ENCODE measurements around the gene CEP152.
A peak's percentile ranks its signal among the peaks of the same experiment; 100 is the strongest.
"Not testable (repeated sequence)": the region's sequence is repeated elsewhere in the genome, so short reads cannot be mapped to it uniquely, and the experiment has no call there.

The CEP152 gene

DNA sequence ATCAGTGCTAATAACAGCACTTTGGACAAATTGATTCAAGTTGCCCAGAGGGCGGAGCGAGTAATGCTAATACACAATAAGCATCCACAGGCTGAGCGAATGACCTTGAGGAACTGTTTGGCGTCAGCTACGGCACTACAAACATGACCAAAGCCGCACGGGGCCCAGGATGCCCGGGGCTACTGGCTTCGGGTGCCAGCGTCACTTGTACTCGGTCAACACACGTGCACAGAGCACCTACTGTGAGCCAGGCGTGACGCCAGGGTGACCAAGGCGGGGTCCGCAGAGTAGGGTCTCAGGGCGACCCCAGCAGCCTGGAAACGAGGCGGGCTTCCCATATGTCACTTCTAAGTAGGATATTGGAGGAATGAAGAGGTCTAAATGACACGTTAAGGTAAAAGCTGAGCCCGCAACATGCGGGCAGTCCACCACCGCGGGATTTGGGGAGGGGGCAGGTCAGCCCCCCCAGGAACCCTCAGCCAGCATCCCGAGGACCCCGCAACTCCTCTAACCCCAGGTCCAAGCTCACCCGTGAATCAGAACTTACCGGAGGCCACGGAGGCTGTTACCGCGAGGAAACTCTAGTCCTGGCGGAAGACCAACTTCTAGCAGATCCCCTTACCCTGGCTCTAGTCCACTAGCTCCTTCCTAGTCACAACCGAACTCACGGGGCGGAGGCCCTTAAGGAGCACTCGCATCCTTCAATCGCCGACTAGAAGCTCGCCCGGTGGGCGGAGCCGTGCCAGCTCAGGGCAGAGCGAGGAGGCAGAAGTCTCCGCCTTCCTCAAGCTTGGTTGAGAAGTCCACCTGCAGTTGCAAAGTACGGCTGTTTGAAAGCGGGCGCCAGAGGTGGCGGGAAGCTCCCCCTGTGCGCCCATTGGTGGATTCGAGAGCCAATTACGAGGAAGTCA lies at the start of gene CEP152:
TSS of gene CEP152 (minus strand) at position 656 of the 911 bp plus-strand sequence. CDS start 5,420 bp downstream, outside the sequence.
- DNase-seq (ENCODE audit: low read depth) = peak; percentile 98

DNA sequence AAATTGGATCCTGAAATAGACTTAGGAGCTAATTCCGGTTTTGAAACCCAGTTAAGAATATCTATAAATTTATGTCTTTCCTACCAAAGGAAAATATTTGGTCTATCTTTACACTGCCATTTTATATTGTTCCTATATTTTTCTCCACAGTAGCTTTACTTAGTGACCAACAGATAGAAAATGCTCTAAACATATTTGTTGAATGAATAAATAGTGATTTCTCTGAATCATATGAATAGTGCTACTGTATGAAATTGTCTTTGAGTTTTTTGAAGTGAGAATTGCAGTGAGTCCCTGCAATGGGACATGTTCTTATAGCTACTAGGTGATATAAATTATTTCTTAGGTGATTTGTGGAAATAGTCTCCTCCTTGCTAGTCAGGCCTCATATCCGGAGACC lies 48.6 kb upstream of the CEP152 start:
- no peak for DNase-seq (ENCODE audit: low read depth)

DNA sequence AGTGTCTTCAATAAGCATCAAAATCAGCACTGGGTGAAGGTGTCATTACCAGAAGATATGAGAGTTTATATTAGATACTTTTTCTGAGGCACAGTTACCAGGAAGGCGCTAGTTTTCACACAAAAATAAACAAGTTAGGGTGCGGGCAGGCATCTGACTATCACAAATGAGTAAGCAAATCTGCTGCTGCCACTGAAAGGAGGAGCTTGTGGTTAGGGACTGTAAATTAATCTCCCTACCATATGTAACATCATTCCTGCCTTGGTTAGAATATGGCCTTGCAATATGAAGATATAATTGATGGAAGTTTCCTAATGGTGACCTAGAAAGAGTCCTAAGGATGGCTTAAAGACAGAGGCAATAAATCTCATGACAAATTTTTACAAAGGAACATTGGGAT lies 47.5 kb upstream of the CEP152 start:
- no peak for DNase-seq (ENCODE audit: low read depth)

DNA sequence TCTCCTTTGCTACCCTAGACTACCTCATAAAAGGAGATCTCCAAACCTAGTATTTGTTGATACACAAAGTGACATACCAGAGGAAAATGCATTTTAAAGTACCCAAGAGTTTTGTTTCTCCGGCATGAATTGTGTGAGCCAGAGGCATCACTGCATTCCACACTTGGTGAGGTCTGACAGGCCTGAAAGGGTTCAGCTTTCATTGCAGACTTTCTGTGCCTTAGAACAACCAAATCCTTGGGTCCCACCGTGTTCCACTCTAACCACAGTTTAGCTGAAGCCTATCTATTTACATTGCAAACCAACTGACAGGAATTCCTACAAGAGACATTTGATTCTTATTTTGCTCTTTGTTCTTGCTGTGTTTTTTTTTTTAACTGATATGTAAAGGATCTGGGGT lies 46.1 kb upstream of the CEP152 start:
- no peak for DNase-seq (ENCODE audit: low read depth)

- no peak for DNase-seq (ENCODE audit: low read depth)
These were observed 44.9 kb upstream of the CEP152 start for GRCh38 chr15:48855501-48856440.

DNA sequence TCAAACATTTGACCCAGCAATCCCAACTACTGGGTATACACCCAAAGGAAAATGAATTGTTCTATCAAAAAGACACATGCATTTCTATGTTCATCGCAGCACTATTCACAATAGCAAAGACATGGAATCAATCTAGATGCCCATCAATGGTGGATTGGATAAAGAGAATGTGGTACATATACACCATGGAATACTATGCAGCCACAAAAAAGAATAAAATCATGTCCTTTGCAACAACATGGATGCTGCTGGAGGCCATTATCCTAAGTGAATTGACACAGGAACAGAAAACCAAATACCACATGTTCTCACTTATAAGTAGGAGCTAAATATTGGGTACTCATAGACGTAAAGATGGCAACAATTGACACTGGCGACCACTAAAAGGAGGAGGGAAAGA lies 43.6 kb upstream of the CEP152 start:
- DNase-seq (ENCODE audit: low read depth) = not testable (repeated sequence)

DNA sequence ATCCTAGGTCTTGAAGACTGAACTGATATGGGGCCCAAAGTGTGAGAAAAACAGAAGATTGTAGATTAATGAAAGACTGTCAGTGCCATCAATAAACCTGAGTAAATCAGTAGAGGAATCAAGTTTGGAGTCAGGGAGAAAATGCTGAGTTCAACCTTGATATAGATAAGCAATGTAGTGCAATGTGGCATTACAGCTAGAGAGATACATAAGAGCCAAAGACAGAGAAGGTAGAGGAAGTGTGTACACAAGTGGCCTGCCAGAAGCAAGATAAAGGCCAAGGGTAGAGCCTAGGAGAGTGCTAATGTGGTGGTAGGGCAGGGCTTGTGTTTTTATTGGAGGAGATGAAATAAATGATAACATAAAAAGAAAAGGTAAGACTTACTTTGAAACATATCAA lies 41.1 kb upstream of the CEP152 start:
- DNase-seq (ENCODE audit: low read depth) = no peak

DNA sequence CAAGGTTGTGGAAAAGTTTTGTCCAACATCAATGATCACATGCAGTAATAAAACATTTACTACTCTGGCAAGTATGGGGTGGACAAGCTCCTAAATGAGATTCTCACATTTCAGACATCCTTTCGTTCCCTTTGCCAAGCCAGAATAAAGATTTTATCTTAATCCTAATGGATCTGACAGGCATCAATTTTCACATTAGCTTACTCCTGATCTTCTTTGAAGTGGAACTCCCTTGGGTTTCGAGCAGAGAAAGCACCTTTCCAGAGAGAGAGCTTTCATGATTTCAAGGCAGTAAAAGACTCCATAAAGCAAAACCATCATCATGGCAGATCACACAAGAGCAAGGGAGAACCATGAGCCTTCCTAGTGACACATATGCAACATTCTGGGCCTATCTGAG lies 39.8 kb upstream of the CEP152 start:
- no peak for DNase-seq (ENCODE audit: low read depth)

- DNase-seq (ENCODE audit: low read depth) = no peak
These were observed 34.3 kb upstream of the CEP152 start for GRCh38 chr15:48845123-48845522.

DNA sequence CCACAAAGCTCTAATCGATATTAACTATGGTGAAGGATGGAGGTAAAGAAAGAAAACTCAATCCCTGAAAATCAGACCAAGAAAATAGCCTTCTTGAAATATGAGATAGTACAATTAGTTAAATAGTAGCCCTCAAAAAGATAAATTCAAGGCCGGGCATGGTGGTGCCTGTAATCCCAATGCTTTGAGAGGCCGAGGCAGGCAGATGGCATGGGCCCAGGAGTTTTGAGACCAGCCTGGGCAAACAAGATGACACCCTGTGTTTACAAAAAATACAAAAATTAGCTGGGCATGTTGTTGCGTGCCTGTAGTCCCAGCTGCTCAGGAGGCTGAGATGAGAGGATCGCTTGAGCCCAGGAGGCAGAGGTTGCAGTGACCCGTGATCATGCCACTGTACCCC lies 31.6 kb upstream of the CEP152 start:
- no peak for DNase-seq (ENCODE audit: low read depth)

GRCh38 chr15:48834756-48835155 lies 23.9 kb upstream of the CEP152 start:
- no peak for DNase-seq (ENCODE audit: low read depth)

DNA sequence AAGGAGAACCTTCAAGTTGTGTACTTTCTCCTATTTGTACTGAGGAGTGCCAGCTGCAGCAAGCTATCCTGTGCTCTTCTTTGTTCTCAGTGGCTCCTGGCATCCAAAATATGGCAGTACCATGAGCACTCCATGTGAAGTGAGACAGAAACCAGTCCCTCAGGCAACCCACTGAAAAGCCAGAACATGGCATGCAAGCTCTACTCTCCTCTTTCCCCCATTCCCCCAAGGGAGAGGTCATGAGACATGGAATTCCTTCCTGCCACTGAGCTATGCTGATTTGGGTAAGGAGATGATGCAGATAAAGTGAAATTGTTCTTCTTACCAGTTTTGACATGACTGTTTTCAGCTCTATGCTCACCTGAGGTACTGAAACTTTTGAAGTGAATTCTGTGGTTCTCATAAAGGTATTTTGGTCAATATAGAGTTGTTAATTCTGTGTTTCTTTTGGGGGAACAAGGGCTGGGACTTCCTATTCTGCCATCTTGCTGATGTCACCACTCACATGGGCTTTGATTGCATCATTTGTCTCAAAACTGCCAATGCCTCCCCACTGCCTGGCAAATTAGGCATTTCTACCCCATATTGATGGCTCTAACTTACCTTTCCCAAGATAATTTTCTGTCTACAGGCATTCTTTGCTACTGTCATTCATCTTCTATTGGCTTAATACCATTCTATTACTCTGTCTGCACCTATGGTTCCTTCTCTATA lies 22.8 kb upstream of the CEP152 start:
- DNase-seq (ENCODE audit: low read depth) = no peak

GRCh38 chr15:48832648-48833047 lies 21.8 kb upstream of the CEP152 start:
- DNase-seq (ENCODE audit: low read depth) = no peak

- no peak for DNase-seq (ENCODE audit: low read depth)
These were observed 18.0 kb upstream of the CEP152 start for GRCh38 chr15:48828906-48829305.

DNA sequence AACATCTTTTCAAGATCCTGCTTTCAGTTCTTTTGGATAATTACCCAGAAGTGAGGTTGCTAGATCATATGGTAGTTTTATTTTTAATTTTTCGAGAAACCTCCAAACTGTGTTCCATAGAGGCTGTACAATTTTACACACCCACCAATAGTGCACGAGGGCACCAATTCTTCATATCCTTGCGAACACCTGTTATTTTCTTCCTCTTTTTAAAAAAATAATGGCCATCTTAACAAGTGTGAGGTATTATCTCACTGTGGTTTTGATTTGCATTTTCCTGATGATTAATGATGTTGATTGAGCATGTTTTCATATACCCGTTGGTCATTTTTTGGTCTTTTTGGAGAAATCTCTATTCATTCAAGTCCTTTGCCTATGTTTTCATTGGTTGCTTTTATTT lies 17.6 kb upstream of the CEP152 start:
- DNase-seq (ENCODE audit: low read depth) = no peak

DNA sequence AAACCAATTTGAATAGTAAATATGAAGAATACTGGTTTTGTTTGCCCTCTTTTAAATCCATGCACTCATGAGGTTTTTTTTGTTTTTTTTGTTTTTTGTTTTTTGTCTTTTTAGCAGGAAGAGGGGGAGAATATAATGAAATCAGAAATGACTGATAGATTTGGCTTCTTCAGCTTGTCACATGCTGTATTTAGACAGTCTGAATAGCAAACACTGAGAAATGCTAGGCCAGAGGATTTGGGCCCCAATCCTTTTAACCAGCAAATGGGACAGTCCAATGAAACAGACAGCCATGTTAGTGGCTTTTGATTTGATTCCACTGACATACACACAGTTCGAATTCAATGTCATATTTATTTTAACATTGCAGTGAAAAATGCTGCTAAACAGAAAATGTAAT lies 14.2 kb upstream of the CEP152 start:
- DNase-seq (ENCODE audit: low read depth) = no peak

DNA sequence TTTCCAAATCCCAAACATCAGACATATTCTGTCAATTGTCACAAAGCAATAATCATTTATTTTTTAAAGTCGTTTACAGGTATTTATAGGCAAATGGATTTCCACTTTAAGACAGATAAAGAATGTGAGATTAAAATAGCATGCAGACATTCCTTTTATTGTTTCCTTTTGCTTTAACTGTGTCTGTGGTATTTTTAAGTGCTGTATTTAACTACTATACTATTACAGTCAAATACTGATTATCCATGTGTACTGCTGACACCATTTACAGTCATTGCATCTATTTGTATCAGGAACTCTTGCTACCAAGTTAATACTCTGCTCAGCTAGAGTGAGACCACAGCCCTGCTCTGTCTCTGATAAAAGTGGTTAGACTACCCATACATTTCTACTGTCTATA lies 12.8 kb upstream of the CEP152 start:
- DNase-seq (ENCODE audit: low read depth) = no peak

DNA sequence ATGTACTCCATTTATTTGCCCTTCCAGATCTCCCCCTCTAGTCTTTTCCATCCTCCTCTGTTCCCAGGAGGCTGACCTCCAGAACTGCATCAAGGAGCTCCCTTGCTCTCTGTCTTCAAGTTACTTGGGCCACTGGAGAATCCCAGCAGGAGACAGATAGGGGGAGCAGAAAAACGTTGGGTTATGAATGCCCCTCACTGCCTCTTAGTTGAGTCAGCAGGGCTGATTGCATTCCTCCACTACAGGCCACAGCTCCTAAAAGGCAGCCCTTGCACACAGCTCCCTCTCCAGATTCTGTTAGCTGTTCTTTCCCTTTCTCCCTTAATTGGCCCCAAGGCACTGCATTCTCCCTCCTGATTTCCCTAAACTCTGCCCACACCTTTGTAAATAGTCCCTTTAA lies 12.4 kb upstream of the CEP152 start:
- DNase-seq (ENCODE audit: low read depth) = no peak

GRCh38 chr15:48814286-48814685 lies 3.4 kb upstream of the CEP152 start:
- no peak for DNase-seq (ENCODE audit: low read depth)

- no peak for DNase-seq (ENCODE audit: low read depth)
These were observed 573 bp upstream of the CEP152 start for GRCh38 chr15:48811325-48811958.

- DNase-seq (ENCODE audit: low read depth) = no peak
These were observed 4.7 kb downstream of the CEP152 start for GRCh38 chr15:48806151-48806550.

DNA sequence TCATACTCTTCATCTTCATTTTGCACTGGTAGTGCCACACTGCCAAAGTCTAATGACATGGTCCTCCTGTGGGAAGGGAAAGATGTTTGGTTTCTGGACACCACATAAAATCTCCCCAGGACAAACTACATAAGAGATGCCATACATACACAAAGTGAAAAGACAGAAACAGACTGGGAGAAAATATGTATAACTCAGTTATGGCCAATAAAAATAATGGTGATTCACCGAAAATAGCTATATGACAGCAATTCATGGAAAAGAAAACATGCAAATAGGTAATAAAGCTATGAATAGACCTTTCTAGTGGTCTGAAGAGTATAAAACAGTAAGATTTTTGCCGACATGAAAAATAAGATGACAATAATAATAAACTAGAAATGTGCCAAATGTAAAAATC lies 5.3 kb downstream of the CEP152 start:
- DNase-seq (ENCODE audit: low read depth) = no peak

Measured in activated T-cell treated with anti-CD3 and anti-CD28 coated beads for 1 hour (primary cell).